Neural cell (in vitro differentiated cells): Measurements from ENCODE around the gene ODAD4. TPM values are rescaled to one million over a fixed set of nuclear protein-coding genes. Genes with fewer than 3 reads are reported as not detected.

Experiments
- H2AFZ ChIP-seq: fragments of 200-600, 300-800 bp; sonication (generic), shearing (Covaris generic); 2 replicates; pipeline ENCODE4 v1.6.0; 2014; ENCODE audit warnings: low read depth, mild to moderate bottlenecking, antibody characterized with exemption, low read length, moderate library complexity
- H3F3A ChIP-seq: fragments of 200-600 bp; shearing (Covaris generic); 2 replicates; pipeline ENCODE4 v1.6.1; 2016; ENCODE audit warnings: mild to moderate bottlenecking, moderate library complexity, mixed read lengths, antibody characterized with exemption, low read length; ENCODE audit not compliant: insufficient read depth, poor library complexity, severe bottlenecking
- H3K27ac ChIP-seq: fragments of 200-600, 300-800 bp; sonication (generic), shearing (Covaris generic); 2 replicates; pipeline ENCODE4 v1.5.1; 2014; ENCODE audit warnings: mild to moderate bottlenecking, low read length, moderate library complexity
- H3K27me3 ChIP-seq: fragments of 300-800, 200-600 bp; sonication (generic), shearing (Covaris generic); 2 replicates; pipeline ENCODE4 v1.6.0; 2014; ENCODE audit warnings: mild to moderate bottlenecking, low read depth, low read length, moderate library complexity; ENCODE audit not compliant: insufficient read depth
- H3K36me3 ChIP-seq: fragments of 300-800, 200-600 bp; sonication (generic), shearing (Covaris generic); 2 replicates; pipeline ENCODE4 v1.5.1; 2014; ENCODE audit warnings: mild to moderate bottlenecking, antibody characterized with exemption, low read length, moderate library complexity; ENCODE audit not compliant: insufficient read depth
- H3K4me2 ChIP-seq: fragments of 300-800, 200-600 bp; sonication (generic), shearing (Covaris generic); 2 replicates; pipeline ENCODE4 v1.6.0; 2014; ENCODE audit warnings: mild to moderate bottlenecking, low read length
- H3K4me3 ChIP-seq: fragments of 300-800, 200-600 bp; sonication (generic), shearing (Covaris generic); 2 replicates; pipeline ENCODE4 v1.5.1; 2014; ENCODE audit warnings: mild to moderate bottlenecking, low read length, moderate library complexity
- H3K79me2 ChIP-seq: fragments of 200-600 bp; shearing (Covaris generic); replicated peaks from 2 replicates; pipeline ENCODE4 v1.6.0; 2014; ENCODE audit warnings: mild to moderate bottlenecking, low read length, moderate library complexity; ENCODE audit not compliant: insufficient read depth
- H3K9ac ChIP-seq: fragments of 300-800, 200-600 bp; sonication (generic), shearing (Covaris generic); 2 replicates; pipeline ENCODE4 v1.6.1; 2016; ENCODE audit warnings: mild to moderate bottlenecking, low read length, mixed read lengths
- H3K9me2 ChIP-seq: fragments of 200-600 bp; shearing (Covaris generic); 2 replicates; pipeline ENCODE4 v1.6.1; 2016; ENCODE audit warnings: mild to moderate bottlenecking, low read length, mixed read lengths; ENCODE audit not compliant: insufficient read depth
- H3K9me3 ChIP-seq: fragments of 200-600, 300-800 bp; sonication (generic), shearing (Covaris generic); 2 replicates; pipeline ENCODE4 v1.6.1; 2016; ENCODE audit warnings: mild to moderate bottlenecking, mixed run types, low read length, moderate library complexity, mixed read lengths
- H4K20me1 ChIP-seq: fragments of 200-600 bp; shearing (Covaris generic); 2 replicates; pipeline ENCODE4 v1.6.1; 2016; ENCODE audit warnings: mild to moderate bottlenecking, mixed run types; ENCODE audit not compliant: insufficient read depth
- CTCF ChIP-seq: fragments of 450-650 bp; IDR thresholded peaks from 2 replicates; pipeline ENCODE4 v1.5.1; 2014; ENCODE audit warnings: antibody characterized with exemption, mild to moderate bottlenecking, moderate library complexity; ENCODE audit not compliant: poor library complexity, severe bottlenecking
- EP300 ChIP-seq: fragments of 450-650 bp; conservative IDR thresholded peaks from 2 replicates; pipeline ENCODE4 v1.6.1; 2014; ENCODE audit warnings: antibody characterized with exemption, mild to moderate bottlenecking, moderate library complexity; ENCODE audit not compliant: poor library complexity, severe bottlenecking
- EZH2 ChIP-seq: fragments of 200-600, 300-800 bp; shearing (Covaris generic), sonication (generic); IDR thresholded peaks from 2 replicates; pipeline ENCODE4 v1.6.1; 2014; ENCODE audit warnings: antibody characterized with exemption, low read length, borderline replicate concordance, mild to moderate bottlenecking; ENCODE audit not compliant: insufficient read depth, poor library complexity, severe bottlenecking
- MXI1 ChIP-seq: fragments of 450-650 bp; conservative IDR thresholded peaks from 2 replicates; pipeline ENCODE4 v1.6.1; 2014; ENCODE audit warnings: antibody characterized with exemption, mild to moderate bottlenecking; ENCODE audit not compliant: poor library complexity, severe bottlenecking
- POLR2AphosphoS5 ChIP-seq: IDR thresholded peaks from 2 replicates; pipeline ENCODE4 v1.6.1; 2012
- RAD21 ChIP-seq: fragments of 450-650 bp; conservative IDR thresholded peaks from 2 replicates; pipeline ENCODE4 v1.6.1; 2014; ENCODE audit warnings: antibody characterized with exemption, mild to moderate bottlenecking, moderate library complexity
- REST ChIP-seq: IDR thresholded peaks from 2 replicates; pipeline ENCODE4 v1.6.1; 2012; ENCODE audit warnings: borderline replicate concordance
- SMC3 ChIP-seq: fragments of 450-650 bp; conservative IDR thresholded peaks from 2 replicates; pipeline ENCODE4 v1.6.1; 2014; ENCODE audit warnings: antibody characterized with exemption, mild to moderate bottlenecking, moderate library complexity; ENCODE audit not compliant: poor library complexity
- TAF1 ChIP-seq: IDR thresholded peaks from 2 replicates; pipeline ENCODE4 v1.6.1; 2012; ENCODE audit warnings: low read depth
- polyA plus RNA-seq: library from polyadenylated mRNA; depleted of rRNA; stranded (reverse); fragments of >200 nt; gene quantifications from 2 replicates; pipeline ENCODE4 v1.2.3, GENCODE V29; 2014

Gene ODAD4
- polyA plus RNA-seq, 1 donor from 2014 or later, result 5.7 TPM

- H4K20me1 ChIP-seq, result no peaks in the 10 kb centered on the region
- H3F3A ChIP-seq, result no peaks in the 10 kb centered on the region
- H3K9me3 ChIP-seq, result no peaks in the 10 kb centered on the region
- H3K9me2 ChIP-seq, result no peaks in the 10 kb centered on the region
- no peaks in the 10 kb centered on the region for H3K79me2 ChIP-seq
- H3K9ac ChIP-seq, result no peak overlapping the region
- H3K27me3 ChIP-seq, result no peaks in the 10 kb centered on the region
- no peak overlapping the region for H3K4me2 ChIP-seq
- no peak overlapping the region for H3K27ac ChIP-seq
- H2AFZ ChIP-seq, result no peak overlapping the region
- TF ChIP-seq EP300 (no peak), RAD21 (no peak), TAF1 (no peak), EZH2 (no peak), MXI1 (no peak), SMC3 (no peak), POLR2AphosphoS5 (no peak), REST (no peak)
- no peak overlapping the region for H3K4me3 ChIP-seq
- peaks cover 5% of the 10 kb centered on the region for H3K36me3 ChIP-seq
Observed at GRCh38 chr17:41982026-41982760, 51.8 kb downstream of the ODAD4 start.

GRCh38 chr17:41984454-41984853 is 54.0 kb downstream of the ODAD4 start:
- TF ChIP-seq EZH2 (no peak), EP300 (no peak), CTCF (no peak), REST (no peak), POLR2AphosphoS5 (no peak), RAD21 (no peak)
- Histone ChIP-seq H3K36me3 (peaks cover 9% of the 10 kb centered on the region), H3K4me2 (no peak overlapping the region), H3K79me2 (no peaks in the 10 kb centered on the region), H3K9me2 (no peaks in the 10 kb centered on the region), H3K4me3 (no peak overlapping the region), H2AFZ (no peak overlapping the region), H3K9ac (no peak overlapping the region), H3K27ac (no peak overlapping the region), H3K27me3 (no peaks in the 10 kb centered on the region), H4K20me1 (no peaks in the 10 kb centered on the region), H3F3A (no peaks in the 10 kb centered on the region), H3K9me3 (no peaks in the 10 kb centered on the region)
